ENCODE data around the gene TNXB. TPM values are rescaled to one million over a fixed set of nuclear protein-coding genes. Genes with fewer than 3 reads are reported as not detected.

The TNXB gene
- total and polyA plus RNA-seq, 4 donors, result 21.3 to 117 (median 78.3) TPM

GRCh38 chr6:32154514-32155161 lies 45.5 kb upstream of the TNXB start:
- peaks cover 2 to 37% (median 15%) of the 10 kb centered on the region in 5 donors for H3K4me1 ChIP-seq (ENCODE audit: control insufficient read depth in 5 of 5, insufficient read depth in 5 of 5, low read length in 5 of 5)
- WGBS, 2 donors, result 5% methylated on average over 33 to 34 of the region's 34 CpGs
- H3K27me3 ChIP-seq (ENCODE audit: control insufficient read depth in 3 of 3, insufficient read depth in 3 of 3, low read length in 2 of 3), result peaks cover 0 to 41% (median 22%) of the 10 kb centered on the region in 3 donors
- H3K9me3 ChIP-seq (ENCODE audit: control insufficient read depth in 4 of 4, insufficient read depth in 3 of 4, low read length in 3 of 4), result no peaks in the 10 kb centered on the region
- H3K9ac ChIP-seq (ENCODE audit: insufficient read depth in 1 of 2, low read length in 2 of 2), result peak overlapping the region; percentile 73 to 74
- peak; percentile 47 for TF ChIP-seq CTCF (IDR thresholded peaks at IDR 0.05; ENCODE audit: control extremely low read depth, extremely low read depth)
- peak; percentile 76 to 80 (median 79) for DNase-seq
- peak overlapping the region; percentile 69 for H3K4me3 ChIP-seq
- no peak for ATAC-seq (ENCODE audit: insufficient read depth, low FRiP score)
- H3K36me3 ChIP-seq (ENCODE audit: control insufficient read depth in 4 of 4, insufficient read depth in 4 of 4, low read length in 4 of 4), result peaks cover 4 to 26% (median 10%) of the 10 kb centered on the region in 4 donors
- H3K27ac ChIP-seq (ENCODE audit: low read depth in 1 of 2, low read length in 1 of 2), result peak overlapping the region; percentile 78 to 87

GRCh38 chr6:32153564-32154513 lies 44.7 kb upstream of the TNXB start, which contains the start of gene PPT2:
TSS of gene PPT2 (plus strand) at chr6:32154141. CDS start at chr6:32154595, 454 bp downstream.
- peaks cover 2 to 37% (median 16%) of the 10 kb centered on the region in 5 donors for H3K4me1 ChIP-seq (ENCODE audit: control insufficient read depth in 5 of 5, insufficient read depth in 5 of 5, low read length in 5 of 5)
- no peak for TF ChIP-seq CTCF (IDR thresholded peaks at IDR 0.05; ENCODE audit: control extremely low read depth, extremely low read depth)
- peaks cover 0 to 41% (median 25%) of the 10 kb centered on the region in 3 donors for H3K27me3 ChIP-seq (ENCODE audit: control insufficient read depth in 3 of 3, insufficient read depth in 3 of 3, low read length in 2 of 3)
- DNase-seq (peak; percentile 95 to 98 (median 97)), ATAC-seq (ENCODE audit: insufficient read depth, low FRiP score) (peak; percentile 51)
- peak within 1 kb of the TSS; percentile 69 for H3K4me3 ChIP-seq
- WGBS, 2 donors, result 3 to 5% methylated on average over 52 of the region's 52 CpGs
- peak within 1 kb of the TSS; percentile 78 to 87 for H3K27ac ChIP-seq (ENCODE audit: low read depth in 1 of 2, low read length in 1 of 2)
- peak within 1 kb of the TSS; percentile 74 to 79 for H3K9ac ChIP-seq (ENCODE audit: insufficient read depth in 1 of 2, low read length in 2 of 2)
- no peaks in the 10 kb centered on the region for H3K9me3 ChIP-seq (ENCODE audit: control insufficient read depth in 4 of 4, insufficient read depth in 3 of 4, low read length in 3 of 4)
- H3K36me3 ChIP-seq (ENCODE audit: control insufficient read depth in 4 of 4, insufficient read depth in 4 of 4, low read length in 4 of 4), result peaks cover 4 to 26% (median 10%) of the 10 kb centered on the region in 4 donors

GRCh38 chr6:32152769-32153563 lies 43.8 kb upstream of the TNXB start:
- Histone ChIP-seq H3K4me3 (no peak overlapping the region), H3K4me1 (ENCODE audit: control insufficient read depth in 5 of 5, insufficient read depth in 5 of 5, low read length in 5 of 5) (peaks cover 2 to 37% (median 17%) of the 10 kb centered on the region in 5 donors), H3K27ac (ENCODE audit: low read depth in 1 of 2, low read length in 1 of 2) (peak overlapping the region; percentile 57 to 87), H3K9ac (ENCODE audit: insufficient read depth in 1 of 2, low read length in 2 of 2) (peak overlapping the region in 1 of 2 donors; percentile 79), H3K9me3 (ENCODE audit: control insufficient read depth in 4 of 4, insufficient read depth in 3 of 4, low read length in 3 of 4) (no peaks in the 10 kb centered on the region), H3K27me3 (ENCODE audit: control insufficient read depth in 3 of 3, insufficient read depth in 3 of 3, low read length in 2 of 3) (peaks cover 0 to 46% (median 30%) of the 10 kb centered on the region in 3 donors), H3K36me3 (ENCODE audit: control insufficient read depth in 4 of 4, insufficient read depth in 4 of 4, low read length in 4 of 4) (peaks cover 0 to 21% (median 4%) of the 10 kb centered on the region in 4 donors)
- WGBS, 2 donors, result 43 to 56% methylated on average over 35 of the region's 35 CpGs
- ATAC-seq (ENCODE audit: insufficient read depth, low FRiP score), result no peak
- peak; percentile 31 to 70 (median 63) for DNase-seq
- no peak for TF ChIP-seq CTCF (IDR thresholded peaks at IDR 0.05; ENCODE audit: control extremely low read depth, extremely low read depth)

Measured in lung (tissue), 12 donors.